SK-N-SH treated with all-trans-retinoic acid at 6 μM for 48 hours (cell line): ENCODE measurements around the gene TMEM14C.

Experiments
- ESRRG ChIP-seq: fragments of 250-450 bp; sonication (Bioruptor Pico); IDR thresholded peaks from 2 replicates; pipeline ENCODE4 v1.6.1; 2021; ENCODE audit warnings: mild to moderate bottlenecking
- GLIS3 ChIP-seq: fragments of 250-450 bp; sonication (Bioruptor Pico); IDR thresholded peaks from 2 replicates; pipeline ENCODE4 v1.5.0; 2020; ENCODE audit warnings: mild to moderate bottlenecking, moderate library complexity
- TSHZ2 ChIP-seq: fragments of 250-450 bp; sonication (Bioruptor Pico); IDR thresholded peaks from 2 replicates; pipeline ENCODE4 v1.5.0; 2020; ENCODE audit warnings: mild to moderate bottlenecking, moderate library complexity
- ZFP3 ChIP-seq: fragments of 250-450 bp; sonication (Bioruptor Pico); IDR thresholded peaks from 2 replicates; pipeline ENCODE4 v1.5.0; 2020; ENCODE audit warnings: mild to moderate bottlenecking, moderate library complexity

- TF ChIP-seq ESRRG (CRISPR knock-in tag) (no peak), ZFP3 (CRISPR knock-in tag) (no peak), TSHZ2 (CRISPR knock-in tag) (no peak), GLIS3 (CRISPR knock-in tag) (no peak)
These were observed 37.6 kb upstream of the TMEM14C start for GRCh38 chr6:10685092-10685915.
